K562 (cell line): ENCODE measurements around the gene KHNYN.
"Not testable (repeated sequence)": the region's sequence is repeated elsewhere in the genome, so short reads cannot be mapped to it uniquely, and the experiment has no call there.

Source experiments
- YY1 ChIP-seq, 3 experiments: IDR thresholded peaks; 2 replicates each; pipeline ENCODE4 v1.6.1; 2011; ENCODE audit warnings: low read length in 2 of 3, mild to moderate bottlenecking in 2 of 3, moderate library complexity in 2 of 3, borderline replicate concordance in 1 of 3, control low read depth in 1 of 3, low read depth in 1 of 3; ENCODE audit not compliant: insufficient read depth in 3 of 3, insufficient replicate concordance in 2 of 3, control insufficient read depth in 1 of 3, insufficient read length in 1 of 3; ENCODE audit errors: extremely low read depth in 1 of 3
- TF ChIP-seq, protein P1 (sequence below): sonication (generic); formaldehyde crosslinking; IDR thresholded peaks from 2 replicates; pipeline ENCODE4 v1.8.1; 2023; ENCODE audit warnings: mild to moderate bottlenecking, missing genetic modification reagents

DNA sequence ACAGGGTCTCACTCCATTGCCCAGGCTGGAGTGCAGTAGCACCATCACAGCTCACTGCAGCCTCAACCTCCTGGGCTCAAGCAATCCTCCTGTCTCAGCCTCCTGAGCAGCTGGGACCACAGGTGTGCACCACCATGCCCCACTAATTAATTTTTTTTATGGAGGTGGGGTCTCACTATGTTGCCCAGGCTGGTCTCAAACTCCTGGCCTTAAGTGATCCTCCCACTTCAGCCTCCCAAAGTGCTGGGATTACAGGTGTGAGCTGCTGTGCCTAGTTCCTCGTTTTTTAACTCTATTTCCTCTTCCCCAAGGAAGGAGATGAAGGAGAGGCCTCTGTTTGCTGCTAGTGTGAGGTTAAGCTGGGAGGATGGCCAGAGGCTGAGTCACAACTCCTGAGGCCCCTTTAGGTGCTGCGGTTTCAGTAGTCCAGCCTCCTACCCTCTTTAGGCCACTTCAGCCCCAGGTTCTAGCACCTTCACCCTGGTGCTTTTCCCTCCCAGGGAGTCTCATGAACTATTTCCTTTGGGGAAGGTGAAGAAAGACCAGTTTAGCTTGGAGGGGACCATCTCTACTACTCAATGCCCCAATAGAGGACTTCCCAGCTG lies 53.0 kb downstream of the KHNYN start:
- TF ChIP-seq, protein P1, sequence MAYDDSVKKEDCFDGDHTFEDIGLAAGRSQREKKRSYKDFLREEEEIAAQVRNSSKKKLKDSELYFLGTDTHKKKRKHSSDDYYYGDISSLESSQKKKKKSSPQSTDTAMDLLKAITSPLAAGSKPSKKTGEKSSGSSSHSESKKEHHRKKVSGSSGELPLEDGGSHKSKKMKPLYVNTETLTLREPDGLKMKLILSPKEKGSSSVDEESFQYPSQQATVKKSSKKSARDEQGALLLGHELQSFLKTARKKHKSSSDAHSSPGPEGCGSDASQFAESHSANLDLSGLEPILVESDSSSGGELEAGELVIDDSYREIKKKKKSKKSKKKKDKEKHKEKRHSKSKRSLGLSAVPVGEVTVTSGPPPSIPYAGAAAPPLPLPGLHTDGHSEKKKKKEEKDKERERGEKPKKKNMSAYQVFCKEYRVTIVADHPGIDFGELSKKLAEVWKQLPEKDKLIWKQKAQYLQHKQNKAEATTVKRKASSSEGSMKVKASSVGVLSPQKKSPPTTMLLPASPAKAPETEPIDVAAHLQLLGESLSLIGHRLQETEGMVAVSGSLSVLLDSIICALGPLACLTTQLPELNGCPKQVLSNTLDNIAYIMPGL (CRISPR knock-in tag) = not testable (repeated sequence)
- not testable (repeated sequence) for TF ChIP-seq YY1 (IDR thresholded peaks at IDR 0.05; ENCODE audit: borderline replicate concordance in 1 of 3, control insufficient read depth in 1 of 3, extremely low read depth in 1 of 3, insufficient read depth in 3 of 3, insufficient read length in 1 of 3, insufficient replicate concordance in 2 of 3, low read depth in 1 of 3, low read length in 2 of 3)
